ENCODE measurements around the gene KNSTRN.

DNA sequence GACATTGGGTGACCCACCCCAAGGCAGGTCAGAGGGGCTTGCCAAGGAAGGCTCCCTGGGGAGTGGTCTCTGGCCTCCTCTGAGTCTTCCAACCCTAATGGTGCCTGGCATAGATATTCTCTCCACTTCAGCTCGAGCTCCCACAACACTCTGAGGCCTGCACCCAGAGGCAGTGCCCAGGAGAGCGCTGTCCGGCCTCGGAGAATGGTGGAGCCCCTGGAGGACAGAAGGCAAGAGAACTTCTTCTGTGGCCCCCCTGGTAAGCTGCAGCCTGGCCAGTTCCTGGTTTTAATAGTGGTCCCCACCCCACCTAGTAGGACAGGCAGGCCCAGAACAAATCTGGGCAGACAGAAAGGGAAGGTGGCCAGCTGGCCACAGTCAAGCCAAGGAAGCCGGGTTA lies 17.5 kb upstream of the KNSTRN start:
- TF ChIP-seq SP1 (IDR thresholded peaks at IDR 0.05; ENCODE audit: low read depth, low read length) (no peak), GTF2F1 (IDR thresholded peaks at IDR 0.05; ENCODE audit: borderline replicate concordance, low read depth, low read length) (no peak), POLR2A (IDR thresholded peaks at IDR 0.05; ENCODE audit: control extremely low read depth in 1 of 2, low read depth in 2 of 2, low read length in 2 of 2) (no peak), KDM1A (IDR thresholded peaks at IDR 0.05; ENCODE audit: borderline replicate concordance, low read length) (no peak)
- TF ChIP-seq, protein P1, sequence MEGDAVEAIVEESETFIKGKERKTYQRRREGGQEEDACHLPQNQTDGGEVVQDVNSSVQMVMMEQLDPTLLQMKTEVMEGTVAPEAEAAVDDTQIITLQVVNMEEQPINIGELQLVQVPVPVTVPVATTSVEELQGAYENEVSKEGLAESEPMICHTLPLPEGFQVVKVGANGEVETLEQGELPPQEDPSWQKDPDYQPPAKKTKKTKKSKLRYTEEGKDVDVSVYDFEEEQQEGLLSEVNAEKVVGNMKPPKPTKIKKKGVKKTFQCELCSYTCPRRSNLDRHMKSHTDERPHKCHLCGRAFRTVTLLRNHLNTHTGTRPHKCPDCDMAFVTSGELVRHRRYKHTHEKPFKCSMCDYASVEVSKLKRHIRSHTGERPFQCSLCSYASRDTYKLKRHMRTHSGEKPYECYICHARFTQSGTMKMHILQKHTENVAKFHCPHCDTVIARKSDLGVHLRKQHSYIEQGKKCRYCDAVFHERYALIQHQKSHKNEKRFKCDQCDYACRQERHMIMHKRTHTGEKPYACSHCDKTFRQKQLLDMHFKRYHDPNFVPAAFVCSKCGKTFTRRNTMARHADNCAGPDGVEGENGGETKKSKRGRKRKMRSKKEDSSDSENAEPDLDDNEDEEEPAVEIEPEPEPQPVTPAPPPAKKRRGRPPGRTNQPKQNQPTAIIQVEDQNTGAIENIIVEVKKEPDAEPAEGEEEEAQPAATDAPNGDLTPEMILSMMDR (IDR thresholded peaks at IDR 0.05; ENCODE audit: control extremely low read depth in 1 of 3, insufficient read depth in 1 of 3, low read depth in 1 of 3, low read length in 3 of 3), result no peak

Data from H1 (cell line).